Naive thymus-derived CD4-positive, alpha-beta T cell (primary cell): ENCODE measurements around the gene CADM1. TPM values are rescaled to one million over a fixed set of nuclear protein-coding genes. Genes with fewer than 3 reads are reported as not detected.

Experiments used
- ATAC-seq: fragments of 150-1000 bp; cut with Tn5 transposase; 2 replicates; pipeline ENCODE4 v1.10.0; 2021; ENCODE audit warnings: mild to moderate bottlenecking, moderate library complexity
- CTCF ChIA-PET: fragments of 350-600 bp; sonication (Branson Sonifier 250); formaldehyde crosslinking; loops from one replicate; lab custom pipeline; 2021; ENCODE audit warnings: antibody characterized with exemption; lab: Charles Lee
- POLR2A ChIA-PET: fragments of 350-600 bp; sonication (Branson Sonifier 250); formaldehyde crosslinking; loops from one replicate; lab custom pipeline; 2021; ENCODE audit warnings: antibody characterized with exemption, inconsistent platforms; lab: Charles Lee
- DNase-seq, 9 donors: peaks; one replicate each; pipeline versions ENCODE4 v3.0.0 to v3.0.0-alpha.2; 2020 to 2022; ENCODE audit warnings: mixed read lengths in 1 of 9
- H3K27ac ChIP-seq: one replicate; pipeline ENCODE4 v1.7.0; 2013; ENCODE audit warnings: mild to moderate bottlenecking, low read depth, low read length, moderate library complexity
- H3K27me3 ChIP-seq, 2 donors: one replicate each; pipeline ENCODE4 v1.7.0; 2013; ENCODE audit warnings: low read length in 2 of 2, mild to moderate bottlenecking in 2 of 2, moderate library complexity in 2 of 2; ENCODE audit not compliant: control insufficient read depth in 2 of 2, insufficient read depth in 2 of 2
- H3K36me3 ChIP-seq, 3 experiments: 1 replicate in 2 of 3; 2 replicates in 1 of 3; pipeline ENCODE4 v1.7.0; 2013; ENCODE audit warnings: low read length in 3 of 3, mild to moderate bottlenecking in 3 of 3, moderate library complexity in 1 of 3; ENCODE audit not compliant: insufficient read depth in 3 of 3, control insufficient read depth in 2 of 3
- H3K4me1 ChIP-seq, 2 donors: one replicate each; pipeline ENCODE4 v1.7.0; 2013; ENCODE audit warnings: low read length in 2 of 2, mild to moderate bottlenecking in 2 of 2, moderate library complexity in 1 of 2; ENCODE audit not compliant: control insufficient read depth in 2 of 2, insufficient read depth in 2 of 2
- H3K4me3 ChIP-seq: 2 replicates; pipeline ENCODE4 v1.7.0; 2013; ENCODE audit warnings: mild to moderate bottlenecking, low read length
- H3K9me3 ChIP-seq, 3 experiments: 1 replicate in 2 of 3; 2 replicates in 1 of 3; pipeline ENCODE4 v1.7.0; 2013; ENCODE audit warnings: low read length in 3 of 3; ENCODE audit not compliant: control insufficient read depth in 2 of 3
- H3K27ac Mint-ChIP-seq, 9 donors: one replicate each; pipeline ENCODE4 v1.8.0; 2020 to 2022; ENCODE audit warnings: mixed read lengths in 9 of 9, mild to moderate bottlenecking in 8 of 9, moderate library complexity in 5 of 9, inconsistent platforms in 2 of 9
- H3K27me3 Mint-ChIP-seq, 5 donors: one replicate each; pipeline ENCODE4 v1.8.0; 2021 to 2022; ENCODE audit warnings: mixed read lengths in 5 of 5, mild to moderate bottlenecking in 1 of 5
- H3K36me3 Mint-ChIP-seq, 5 donors: one replicate each; pipeline ENCODE4 v1.8.0; 2020 to 2022; ENCODE audit warnings: mixed read lengths in 5 of 5, mild to moderate bottlenecking in 3 of 5, inconsistent platforms in 1 of 5
- H3K4me1 Mint-ChIP-seq, 7 donors: one replicate each; pipeline ENCODE4 v1.8.0; 2020 to 2022; ENCODE audit warnings: mixed read lengths in 7 of 7, mild to moderate bottlenecking in 3 of 7, inconsistent platforms in 1 of 7
- H3K4me3 Mint-ChIP-seq, 10 donors: one replicate each; pipeline ENCODE4 v1.8.0; 2020 to 2022; ENCODE audit warnings: mild to moderate bottlenecking in 10 of 10, mixed read lengths in 10 of 10, moderate library complexity in 6 of 10, inconsistent platforms in 2 of 10
- H3K9me3 Mint-ChIP-seq, 11 donors: one replicate each; pipeline ENCODE4 v1.8.0; 2020 to 2022; ENCODE audit warnings: mixed read lengths in 11 of 11, mild to moderate bottlenecking in 4 of 11, inconsistent platforms in 1 of 11, moderate library complexity in 1 of 11
- intact Hi-C, 2 donors: fragments of 100-400 bp; cut with micrococcal nuclease; formaldehyde crosslinking; loops; one replicate each; pipeline ENCODE4 v1.15.1; 2023
- polyA plus RNA-seq, 2 donors: library from polyadenylated mRNA; unstranded; fragments of 300-500 nt; fragmentation: Illumina TruSeq; gene quantifications; one replicate each; pipeline ENCODE4 v1.2.3, GENCODE V29; 2021
- total RNA-seq, 6 experiments: library from RNA in 5 of 6; stranded (reverse) in 5 of 6; gene quantifications; 1 replicate in 5 of 6; 2 replicates in 1 of 6; pipeline ENCODE4 v1.2.3 and lab custom pipeline; 2021 to 2026

The CADM1 gene
- total and polyA plus RNA-seq, 7 experiments from 2014 or later: 0.29 to 2.7 (median 0.69) TPM

- no peak for ATAC-seq
- Mint-ChIP-seq H3K27ac (no peak overlapping the region), H3K9me3 (peaks cover 0 to 5% (median 0%) of the 10 kb centered on the region in 11 donors), H3K4me3 (no peak overlapping the region), H3K36me3 (no peaks in the 10 kb centered on the region), H3K4me1 (no peaks in the 10 kb centered on the region), H3K27me3 (peaks cover 0 to 20% (median 8%) of the 10 kb centered on the region in 5 donors)
- ChIA-PET CTCF (no interaction called here), POLR2A (no interaction called here)
- intact Hi-C loops: no loop called here
- Histone ChIP-seq H3K36me3 (no peaks in the 10 kb centered on the region), H3K4me3 (no peak overlapping the region), H3K27ac (no peak overlapping the region), H3K9me3 (no peaks in the 10 kb centered on the region), H3K4me1 (no peaks in the 10 kb centered on the region), H3K27me3 (no peaks in the 10 kb centered on the region)
- no peak for DNase-seq
These were observed 23.4 kb upstream of the CADM1 start for GRCh38 chr11:115527534-115528125.

- peaks cover 0 to 7% (median 1%) of the 10 kb centered on the region in 11 donors for H3K9me3 Mint-ChIP-seq
- Histone ChIP-seq H3K4me1 (no peaks in the 10 kb centered on the region), H3K36me3 (no peaks in the 10 kb centered on the region), H3K27me3 (no peaks in the 10 kb centered on the region), H3K9me3 (no peaks in the 10 kb centered on the region), H3K27ac (no peak overlapping the region), H3K4me3 (no peak overlapping the region)
- peaks cover 0 to 29% (median 19%) of the 10 kb centered on the region in 5 donors for H3K27me3 Mint-ChIP-seq
- DNase-seq (no peak), ATAC-seq (no peak)
- no peaks in the 10 kb centered on the region for H3K4me1 Mint-ChIP-seq
- no peak overlapping the region for H3K4me3 Mint-ChIP-seq
- intact Hi-C loops: no loop called here
- ChIA-PET POLR2A (no interaction called here), CTCF (no interaction called here)
- no peaks in the 10 kb centered on the region for H3K36me3 Mint-ChIP-seq
- H3K27ac Mint-ChIP-seq: no peak overlapping the region
These were observed 21.4 kb upstream of the CADM1 start for GRCh38 chr11:115525531-115526006.

- ChIA-PET CTCF (no interaction called here), POLR2A (no interaction called here)
- intact Hi-C loops: no loop called here
- peaks cover 0 to 7% (median 1%) of the 10 kb centered on the region in 11 donors for H3K9me3 Mint-ChIP-seq
- ATAC-seq: no peak
- no peaks in the 10 kb centered on the region for H3K4me1 ChIP-seq
- no peak overlapping the region for H3K4me3 Mint-ChIP-seq
- no peaks in the 10 kb centered on the region for H3K36me3 Mint-ChIP-seq
- no peaks in the 10 kb centered on the region for H3K4me1 Mint-ChIP-seq
- peaks cover 0 to 35% (median 20%) of the 10 kb centered on the region in 5 donors for H3K27me3 Mint-ChIP-seq
- no peak for DNase-seq
- H3K27ac Mint-ChIP-seq: no peak overlapping the region
- no peaks in the 10 kb centered on the region for H3K9me3 ChIP-seq
- H3K4me3 ChIP-seq: no peak overlapping the region
- no peaks in the 10 kb centered on the region for H3K27me3 ChIP-seq
- no peaks in the 10 kb centered on the region for H3K36me3 ChIP-seq
- H3K27ac ChIP-seq: no peak overlapping the region
These were observed 20.4 kb upstream of the CADM1 start for GRCh38 chr11:115524572-115524971.

- Histone ChIP-seq H3K36me3 (no peaks in the 10 kb centered on the region), H3K27ac (no peak overlapping the region), H3K27me3 (no peaks in the 10 kb centered on the region), H3K4me1 (no peaks in the 10 kb centered on the region), H3K9me3 (no peaks in the 10 kb centered on the region), H3K4me3 (no peak overlapping the region)
- ATAC-seq (no peak), DNase-seq (no peak)
- Mint-ChIP-seq H3K27ac (no peak overlapping the region), H3K27me3 (peaks cover 0 to 32% (median 27%) of the 10 kb centered on the region in 5 donors), H3K36me3 (no peaks in the 10 kb centered on the region), H3K9me3 (peaks cover 0 to 5% (median 1%) of the 10 kb centered on the region in 11 donors), H3K4me3 (no peak overlapping the region), H3K4me1 (no peaks in the 10 kb centered on the region)
- ChIA-PET POLR2A (no interaction called here), CTCF (no interaction called here)
- intact Hi-C loops: no loop called here
These were observed 19.6 kb upstream of the CADM1 start for GRCh38 chr11:115523727-115524399.

- H3K36me3 Mint-ChIP-seq: no peaks in the 10 kb centered on the region
- Histone ChIP-seq H3K9me3 (no peaks in the 10 kb centered on the region), H3K4me3 (no peak overlapping the region), H3K36me3 (no peaks in the 10 kb centered on the region), H3K4me1 (no peaks in the 10 kb centered on the region), H3K27ac (no peak overlapping the region), H3K27me3 (no peaks in the 10 kb centered on the region)
- no peaks in the 10 kb centered on the region for H3K4me1 Mint-ChIP-seq
- CTCF ChIA-PET: no interaction called here
- ATAC-seq: no peak
- peaks cover 0 to 5% (median 2%) of the 10 kb centered on the region in 11 donors for H3K9me3 Mint-ChIP-seq
- intact Hi-C loops: no loop called here
- H3K27me3 Mint-ChIP-seq: peaks cover 0 to 33% (median 27%) of the 10 kb centered on the region in 5 donors
- H3K4me3 Mint-ChIP-seq: no peak overlapping the region
- no peak for DNase-seq
- no peak overlapping the region for H3K27ac Mint-ChIP-seq
- POLR2A ChIA-PET: no interaction called here
These were observed 18.1 kb upstream of the CADM1 start for GRCh38 chr11:115522302-115522701.

GRCh38 chr11:115521825-115522224, 17.6 kb upstream of the CADM1 start:
- Histone ChIP-seq H3K36me3 (no peaks in the 10 kb centered on the region), H3K9me3 (no peaks in the 10 kb centered on the region), H3K27ac (no peak overlapping the region), H3K4me3 (no peak overlapping the region), H3K4me1 (no peaks in the 10 kb centered on the region), H3K27me3 (no peaks in the 10 kb centered on the region)
- intact Hi-C loops: no loop called here
- Mint-ChIP-seq H3K4me3 (no peak overlapping the region), H3K9me3 (peaks cover 0 to 5% (median 2%) of the 10 kb centered on the region in 11 donors), H3K27ac (no peak overlapping the region), H3K36me3 (no peaks in the 10 kb centered on the region), H3K4me1 (no peaks in the 10 kb centered on the region), H3K27me3 (peaks cover 0 to 33% (median 28%) of the 10 kb centered on the region in 5 donors)
- CTCF ChIA-PET: no interaction called here
- POLR2A ChIA-PET: no interaction called here
- DNase-seq: no peak
- no peak for ATAC-seq
